Measurements from ENCODE around the gene LSMEM2. TPM values are rescaled to one million over a fixed set of nuclear protein-coding genes. Genes with fewer than 3 reads are reported as not detected.

The LSMEM2 gene
- total RNA-seq, 1 donor from 2014 or later = 29.8 TPM

DNA sequence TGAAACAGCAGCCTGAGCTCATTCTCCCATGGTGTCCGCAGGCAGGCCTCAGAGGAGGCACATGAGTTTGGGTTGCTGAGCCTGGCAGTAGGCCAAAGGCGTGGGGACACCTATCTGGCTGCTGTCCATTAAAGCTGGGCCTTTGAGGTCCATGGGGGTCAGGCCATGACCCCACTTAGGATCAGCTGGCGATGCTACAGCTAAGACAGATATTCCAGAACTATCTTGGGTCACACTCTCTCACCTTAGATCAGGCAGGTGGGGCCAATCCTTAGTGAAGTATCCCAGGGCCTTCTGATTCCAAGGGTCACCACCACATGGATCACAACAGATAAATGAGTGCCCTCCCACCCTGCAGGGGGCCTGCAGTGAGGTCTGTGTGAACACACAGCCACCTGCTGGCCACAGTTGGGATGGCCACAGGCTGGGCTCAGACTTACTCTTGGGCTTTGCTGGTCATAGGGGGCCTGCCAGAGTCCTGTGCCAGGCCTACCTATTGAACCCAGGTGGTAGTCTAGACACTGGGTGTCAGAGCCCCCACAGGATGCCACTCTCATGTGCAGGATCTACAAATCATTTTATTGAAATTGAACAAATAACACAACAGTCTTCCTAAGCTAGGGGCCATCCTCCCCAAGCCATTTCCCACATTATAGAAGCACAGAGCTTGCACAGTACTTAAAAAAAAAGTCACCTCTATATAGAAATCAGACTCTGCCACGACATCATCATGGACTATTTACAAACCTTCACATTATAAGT lies 45.6 kb downstream of the LSMEM2 start:
- DNase-seq (ENCODE audit: missing footprints) = peak; percentile 91
- peak; percentile 12 for ATAC-seq
- intact Hi-C loops (cut with DNase I) = loop anchor here (1.0 to 2.0 kb wide), 2 partner anchors 50 to 64 kb away; no protein-coding TSS in a partner anchor

DNA sequence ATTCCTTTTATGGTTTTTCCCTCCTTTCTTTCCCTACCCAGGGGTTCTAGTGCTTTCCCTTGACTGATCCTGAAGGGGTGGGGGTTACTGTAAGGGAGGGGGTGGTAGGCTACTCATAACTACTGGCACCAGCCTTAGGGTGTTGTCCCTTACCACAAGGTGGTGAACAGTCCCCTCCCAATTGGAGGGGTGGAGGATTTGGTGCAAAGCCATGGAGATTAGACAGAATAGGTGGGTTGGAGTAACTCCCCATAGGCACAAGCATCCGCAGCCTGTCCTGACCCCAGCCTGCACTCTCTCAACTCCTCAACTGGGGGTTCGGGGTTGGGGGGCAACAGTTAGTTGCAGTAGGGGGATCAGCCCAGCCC lies 46.2 kb downstream of the LSMEM2 start:
- ATAC-seq (no peak), DNase-seq (ENCODE audit: missing footprints) (no peak)
- intact Hi-C loops (cut with DNase I) = loop anchor here (2.0 kb wide), 1 partner anchor 50 kb away; no protein-coding TSS in a partner anchor

DNA sequence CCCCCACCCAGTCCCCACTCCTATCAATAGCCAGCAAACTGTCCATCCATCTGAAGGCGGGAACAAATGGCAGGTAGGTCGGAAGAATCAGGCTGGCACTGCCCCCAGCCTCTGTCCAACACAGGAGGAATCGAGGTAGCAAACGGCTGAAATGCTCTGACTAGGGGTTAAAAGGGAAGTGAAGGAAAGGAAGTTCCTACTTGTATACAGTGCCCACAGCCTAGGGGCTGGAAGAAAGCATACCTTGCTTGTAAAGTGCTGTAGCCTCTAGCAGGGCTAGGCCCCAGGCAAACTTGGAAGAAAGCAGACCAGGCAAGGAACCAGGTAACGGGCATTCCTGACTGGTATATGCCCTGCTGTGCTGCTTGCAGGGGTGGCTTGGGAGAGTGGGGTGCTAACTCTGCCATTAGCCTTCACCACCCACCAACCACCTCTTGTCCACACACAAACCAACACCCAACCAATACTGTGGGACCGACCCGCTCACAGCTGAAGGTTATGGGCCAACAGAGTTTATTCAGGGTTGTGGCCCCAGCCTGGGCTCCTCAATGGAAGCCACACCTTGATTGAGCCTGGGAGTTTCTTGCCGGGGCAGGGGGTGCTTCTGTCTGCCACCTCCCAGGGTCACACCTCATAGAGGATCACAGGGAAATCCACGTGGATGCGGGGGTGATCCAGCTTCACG lies 46.8 kb downstream of the LSMEM2 start:
- DNase-seq (ENCODE audit: missing footprints) (no peak), ATAC-seq (no peak)
- intact Hi-C loops (cut with DNase I) = loop anchor here (2.0 kb wide), 1 partner anchor 51 kb away; no protein-coding TSS in a partner anchor

DNA sequence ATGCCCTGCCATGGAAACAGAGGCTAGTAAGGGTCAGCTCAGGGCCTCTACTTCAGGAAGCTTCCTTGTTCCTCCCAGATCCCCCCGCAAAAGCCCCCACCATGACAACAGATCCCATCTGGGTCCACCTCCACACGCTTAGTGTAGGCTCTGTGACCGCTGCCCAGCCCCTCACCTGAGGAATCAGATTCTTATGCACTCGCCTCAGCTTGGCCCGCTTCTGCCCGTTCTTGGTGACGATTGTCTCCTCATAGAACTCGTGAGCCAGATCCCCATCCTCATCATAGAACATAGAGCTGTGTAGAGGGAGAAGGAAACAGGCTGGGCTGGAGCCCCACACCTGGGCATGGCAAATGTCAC lies 47.3 kb downstream of the LSMEM2 start:
- no peak for ATAC-seq
- no peak for DNase-seq (ENCODE audit: missing footprints)
- intact Hi-C loops (cut with DNase I) = no loop called here

DNA sequence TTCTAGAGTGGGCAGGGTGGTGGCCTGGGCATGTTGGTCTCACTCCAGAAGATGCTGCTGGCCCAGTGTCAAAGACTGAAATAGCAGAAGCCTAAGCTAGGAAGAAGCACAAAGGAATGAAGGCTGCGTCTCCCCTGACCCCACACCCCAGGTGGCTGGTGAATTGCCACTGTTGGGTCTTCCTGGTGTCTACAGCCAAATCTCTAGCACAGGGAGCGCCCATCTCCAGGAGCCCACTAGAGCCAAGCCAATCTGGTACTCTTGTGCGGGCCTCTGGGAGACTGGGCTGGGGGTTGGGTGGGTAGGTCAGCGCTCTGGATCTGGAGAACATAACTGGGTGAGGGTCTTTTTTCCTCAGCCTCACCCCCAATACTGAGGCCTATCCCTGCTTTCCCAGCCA lies 48.2 kb downstream of the LSMEM2 start:
- intact Hi-C loops (cut with DNase I) = no loop called here
- no peak for ATAC-seq
- DNase-seq (ENCODE audit: missing footprints) = no peak

DNA sequence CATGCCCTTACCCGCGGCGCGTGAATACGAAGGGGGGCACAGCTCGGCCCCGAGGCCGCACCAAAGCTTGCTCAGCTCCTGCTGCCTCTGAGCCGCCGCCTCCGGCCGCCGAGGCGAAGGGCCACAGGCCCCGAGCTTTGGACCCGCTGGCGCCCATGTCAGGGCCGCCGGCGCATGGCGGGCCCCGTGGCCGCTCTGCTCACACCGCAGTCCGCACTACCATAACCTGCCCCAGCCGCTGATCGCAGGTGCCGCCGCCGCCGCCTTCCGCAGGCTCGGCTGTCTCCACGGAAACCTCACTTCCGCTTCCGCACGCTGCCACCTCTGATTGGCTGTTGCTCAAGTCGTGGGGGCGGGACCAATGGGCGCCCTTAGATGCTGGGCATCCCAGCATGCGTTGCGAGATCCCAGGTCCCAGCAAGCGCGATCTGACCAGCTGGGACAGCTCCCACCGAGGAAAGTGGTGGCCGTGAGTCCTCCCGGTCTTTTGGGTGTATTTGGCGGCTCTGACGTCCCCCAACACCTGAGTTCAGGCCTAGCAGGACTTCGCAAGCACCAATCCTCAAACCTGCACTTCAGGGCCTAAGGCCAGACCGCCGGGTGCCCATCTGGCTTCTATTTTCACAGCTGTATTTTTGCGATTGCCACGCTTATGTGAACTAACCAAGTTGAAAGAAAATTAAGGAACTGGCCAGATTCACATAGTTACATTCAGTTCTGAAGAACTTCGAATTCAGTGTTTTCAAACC lies 49.2 kb downstream of the LSMEM2 start, which contains the start of gene TUSC2:
Gene TUSC2, minus strand, starts transcription at position 281 of the 749 bp plus-strand sequence. Its CDS starts 124 bp downstream, at position 157.
- intact Hi-C loops (cut with DNase I) = no loop called here
- DNase-seq (ENCODE audit: missing footprints) = peak; percentile 99
- ATAC-seq = peak; percentile 91

DNA sequence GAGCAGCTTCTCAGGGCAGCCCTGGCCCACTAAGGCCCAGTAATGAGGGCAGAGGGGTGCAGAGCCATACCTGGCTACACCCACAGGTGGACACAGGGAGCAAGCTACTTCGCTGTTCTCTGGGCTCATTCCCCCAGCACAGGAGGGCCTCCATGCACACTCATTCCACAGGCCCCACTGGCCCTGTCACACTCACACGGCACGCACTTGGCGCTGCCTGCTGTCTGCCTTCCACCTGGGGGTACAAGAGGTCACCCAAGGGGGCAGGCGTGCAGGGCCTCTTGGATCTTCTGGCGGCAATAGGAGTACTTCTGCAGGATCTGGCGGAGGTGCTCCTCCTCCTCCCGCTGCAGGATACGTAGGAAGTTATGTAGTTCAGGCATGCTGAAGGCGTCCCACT lies 51.4 kb downstream of the LSMEM2 start:
- ATAC-seq (no peak), DNase-seq (ENCODE audit: missing footprints) (peak; percentile 49)
- intact Hi-C loops (cut with DNase I) = no loop called here

DNA sequence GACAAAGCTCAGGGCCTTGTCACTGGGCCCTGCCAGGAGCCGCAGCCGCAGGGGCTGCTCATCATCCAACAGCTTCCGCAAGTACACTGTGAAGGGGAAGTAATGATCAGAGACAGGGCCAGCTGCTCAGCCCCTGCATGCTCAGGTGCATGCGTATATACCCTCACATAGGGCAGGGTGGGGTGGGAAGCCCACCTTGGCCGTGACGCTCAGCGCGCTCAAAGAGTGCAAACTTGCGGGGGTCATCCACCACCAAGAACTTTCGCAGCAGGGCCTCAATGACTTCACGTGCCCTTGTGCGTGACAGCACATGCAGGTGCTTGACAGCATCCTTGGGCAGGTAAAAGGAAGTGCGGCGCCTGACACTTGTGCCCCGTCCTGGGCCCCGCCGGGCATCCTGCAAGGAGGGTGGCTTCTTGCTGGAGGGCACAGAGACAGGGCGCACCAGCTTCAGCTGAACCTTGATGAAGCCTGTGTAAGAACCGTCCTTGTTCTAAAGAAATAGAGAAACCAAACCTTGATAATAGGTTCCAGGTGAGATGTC lies 52.5 kb downstream of the LSMEM2 start:
- intact Hi-C loops (cut with DNase I) = no loop called here
- ATAC-seq = no peak
- peak; percentile 34 for DNase-seq (ENCODE audit: missing footprints)

DNA sequence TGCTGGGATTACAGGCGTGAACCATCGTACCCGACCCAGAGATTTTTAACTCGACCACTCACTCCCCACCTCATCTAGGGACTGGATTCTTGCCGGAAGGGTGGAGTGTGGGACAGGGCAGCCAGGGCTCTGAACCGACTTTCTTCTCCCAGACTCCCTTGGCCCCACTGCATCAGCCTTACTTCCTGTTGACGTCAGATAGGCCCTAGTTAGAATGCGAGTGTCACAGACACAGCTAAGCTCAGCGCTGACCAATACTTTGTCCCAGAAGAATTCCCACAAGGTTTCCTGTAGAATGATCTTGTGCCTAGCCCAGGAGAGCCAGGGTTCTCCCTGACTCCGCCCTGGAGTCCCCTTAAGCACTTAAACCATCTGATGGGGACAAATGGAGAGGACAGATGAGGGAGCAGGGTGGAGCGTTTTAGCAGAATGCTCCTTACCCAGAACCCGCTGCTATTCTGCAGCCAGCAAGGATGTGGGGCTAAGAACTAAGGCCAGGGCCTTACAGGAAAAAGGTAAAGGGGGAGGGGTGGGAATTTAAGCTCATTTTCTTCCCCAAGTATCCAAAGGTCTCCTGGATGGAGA lies 54.9 kb downstream of the LSMEM2 start:
- DNase-seq (ENCODE audit: missing footprints) (peak; percentile 67), ATAC-seq (peak; percentile 33)
- intact Hi-C loops (cut with DNase I) = no loop called here

DNA sequence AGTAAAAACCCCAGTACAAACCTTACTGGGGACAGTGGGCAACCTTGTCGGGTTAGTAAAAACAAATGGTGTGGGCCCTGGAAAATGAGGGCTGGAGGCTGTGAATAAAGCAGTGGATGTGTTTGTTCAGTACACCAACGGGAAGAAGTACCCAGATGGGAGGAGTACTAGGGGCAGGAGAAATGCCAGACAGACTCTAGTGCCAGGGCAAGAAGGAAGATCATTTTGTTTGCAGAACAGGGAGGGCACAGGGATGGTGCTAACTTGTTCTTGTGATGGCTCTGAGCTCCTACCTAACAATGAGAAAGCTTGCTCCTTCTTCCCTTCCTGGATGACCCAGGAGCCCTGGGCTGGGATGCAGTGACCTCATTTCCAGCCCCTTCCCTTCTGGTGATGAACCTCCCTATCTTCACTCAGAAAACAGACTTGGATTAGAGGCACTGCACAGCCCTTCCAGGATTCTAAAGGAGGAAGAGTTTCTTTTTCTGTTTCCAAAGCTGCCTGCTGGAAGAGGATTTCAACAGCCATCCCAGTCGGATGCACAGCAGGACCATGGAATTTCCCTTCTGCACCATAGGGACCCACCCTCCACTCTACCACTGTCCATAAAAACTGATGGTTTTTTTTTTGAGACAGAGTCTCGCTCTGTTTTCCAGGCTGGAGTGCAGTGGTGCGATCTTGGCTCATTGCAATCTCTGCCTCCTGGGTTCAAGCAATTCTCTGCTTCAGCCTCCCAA lies 55.6 kb downstream of the LSMEM2 start:
- no peak for ATAC-seq
- DNase-seq (ENCODE audit: missing footprints) = peak; percentile 8
- intact Hi-C loops (cut with DNase I) = no loop called here

DNA sequence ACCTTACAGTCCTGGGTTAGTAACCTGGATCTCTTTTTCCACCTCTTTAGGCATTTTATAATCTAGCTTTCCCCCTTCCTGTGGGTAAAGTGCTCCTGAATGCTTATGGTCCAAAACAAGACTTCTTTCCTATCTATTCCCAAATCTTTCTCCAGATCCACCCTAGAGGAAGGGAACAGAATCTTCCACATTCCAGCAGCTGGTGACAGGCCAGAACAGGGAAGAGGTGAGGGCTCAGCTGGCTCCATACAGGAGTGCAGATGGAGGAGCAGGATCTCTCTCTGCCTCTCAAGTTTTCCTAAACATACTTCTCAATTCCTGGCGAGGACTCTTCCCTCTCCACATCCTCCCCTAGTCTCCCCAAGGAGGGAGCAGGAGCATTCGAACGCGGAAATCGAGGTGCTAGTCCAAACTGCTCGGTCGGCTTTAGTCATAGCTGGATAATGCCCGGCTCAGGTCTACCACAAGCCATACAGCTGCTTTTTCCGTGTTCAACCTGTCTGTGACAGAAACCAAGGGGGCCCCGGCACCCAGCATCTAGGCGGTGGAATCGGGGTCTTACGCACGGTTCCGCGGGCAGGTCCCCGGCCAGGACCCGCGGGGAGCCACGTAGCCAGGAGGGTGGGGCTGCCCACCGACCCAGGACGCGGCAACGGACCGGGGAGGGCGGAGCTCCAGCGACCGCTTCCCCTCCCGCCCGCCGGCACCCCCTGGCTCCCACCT lies 57.7 kb downstream of the LSMEM2 start:
- intact Hi-C loops (cut with DNase I) = no loop called here
- no peak for ATAC-seq
- no peak for DNase-seq (ENCODE audit: missing footprints)

DNA sequence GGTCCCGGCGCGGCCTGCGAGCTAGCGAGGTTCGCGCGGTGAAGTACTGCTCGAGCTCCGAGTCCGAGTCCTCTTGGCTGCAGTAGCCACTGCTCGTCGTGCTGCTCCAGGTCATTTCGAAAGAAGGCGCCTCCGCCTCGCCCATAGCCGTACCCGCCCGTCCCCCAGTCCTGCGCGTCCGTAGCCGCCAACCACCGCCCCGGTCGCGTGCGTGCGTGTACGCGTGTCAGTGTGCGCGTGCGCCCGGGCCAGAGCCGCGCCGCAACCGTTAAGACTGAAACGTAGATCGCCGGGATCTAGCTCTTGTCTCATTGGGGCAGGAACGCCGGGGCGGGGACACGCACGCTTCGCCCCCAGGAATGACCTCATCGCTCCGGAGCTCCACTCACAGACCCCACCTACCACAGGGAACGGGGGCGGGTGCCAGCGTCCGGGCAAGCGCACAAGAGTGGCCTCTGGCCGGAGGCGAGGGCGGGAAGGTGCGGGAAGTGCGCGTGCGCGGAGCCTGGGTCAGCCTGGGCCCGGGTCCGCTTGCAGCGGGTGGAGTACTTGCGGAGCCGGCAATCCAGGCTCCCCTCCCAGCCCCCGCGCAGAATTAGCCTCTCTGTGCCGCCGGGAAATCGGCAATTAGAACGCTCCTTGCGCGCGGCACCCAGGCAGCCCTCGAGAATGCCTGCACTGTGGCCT lies 58.4 kb downstream of the LSMEM2 start:
- peak; percentile 91 for ATAC-seq
- intact Hi-C loops (cut with DNase I) = no loop called here
- DNase-seq (ENCODE audit: missing footprints) = peak; percentile 100

Other genes starting within 250 kb of the LSMEM2 start
- gene RBM5, start 190.2 kb upstream of the LSMEM2 start, total RNA-seq = 66.5 TPM
- 12.3 TPM for gene SEMA3F, start 123.8 kb upstream of the LSMEM2 start, total RNA-seq
- gene GNAT1, start 87.5 kb upstream of the LSMEM2 start, total RNA-seq = not detected
- gene SLC38A3, start 73.8 kb upstream of the LSMEM2 start, total RNA-seq = 10.3 TPM
- gene GNAI2, start 42.9 kb upstream of the LSMEM2 start, total RNA-seq = 153 TPM
- gene SEMA3B, start 9.9 kb upstream of the LSMEM2 start, total RNA-seq = 19.8 TPM
- 69.4 TPM for gene IFRD2, start 13.3 kb downstream of the LSMEM2 start, total RNA-seq
- gene HYAL3, start 20.3 kb downstream of the LSMEM2 start, total RNA-seq = 1.4 TPM
- gene NAA80, start 20.3 kb downstream of the LSMEM2 start, total RNA-seq = 5.8 TPM
- 70.1 TPM for gene HYAL1, start 24.5 kb downstream of the LSMEM2 start, total RNA-seq
- 39.0 TPM for gene HYAL2, start 43.7 kb downstream of the LSMEM2 start, total RNA-seq
- 32.8 TPM for gene TUSC2, start 49.1 kb downstream of the LSMEM2 start, total RNA-seq
- 14.7 TPM for gene RASSF1, start 61.7 kb downstream of the LSMEM2 start, total RNA-seq
- not detected for gene ZMYND10, start 66.6 kb downstream of the LSMEM2 start, total RNA-seq
- 16.7 TPM for gene NPRL2, start 71.7 kb downstream of the LSMEM2 start, total RNA-seq
- 6.3 TPM for gene CYB561D2, start 71.8 kb downstream of the LSMEM2 start, total RNA-seq
- 26.4 TPM for gene TMEM115, start 80.4 kb downstream of the LSMEM2 start, total RNA-seq
- gene CACNA2D2, start 224.5 kb downstream of the LSMEM2 start, total RNA-seq = 1.2 TPM